Keratinocyte (primary cell): ENCODE measurements around the gene TENT5A. TPM values are rescaled to one million over a fixed set of nuclear protein-coding genes. Genes with fewer than 3 reads are reported as not detected.

ENCODE experiments used
- DNase-seq: peaks from one replicate; pipeline ENCODE4 v3.0.0-alpha.2; 2011; ENCODE audit warnings: low read depth, missing footprints, low spot score
- FAIRE-seq: peaks from 2 replicates; lab custom pipeline; 2011; peaks lifted over from hg19 to GRCh38; lab: Jason Lieb, UNC
- H2AFZ ChIP-seq: 2 replicates; pipeline ENCODE4 v1.6.0; 2012; ENCODE audit warnings: low read length, control low read depth, inconsistent platforms; ENCODE audit not compliant: control insufficient read depth
- H3K27ac ChIP-seq: 2 replicates; pipeline ENCODE4 v1.5.1; 2011; ENCODE audit warnings: low read length; ENCODE audit not compliant: control insufficient read depth, insufficient read depth
- H3K27me3 ChIP-seq: 3 replicates; pipeline ENCODE4 v1.6.0; 2011; ENCODE audit warnings: low read length; ENCODE audit not compliant: control insufficient read depth, insufficient read depth; ENCODE audit errors: extremely low read depth
- H3K36me3 ChIP-seq, 2 experiments: 2 replicates in 1 of 2; 3 replicates in 1 of 2; pipeline ENCODE4 v1.5.1; 2011; ENCODE audit warnings: low read length in 2 of 2, mild to moderate bottlenecking in 1 of 2; ENCODE audit not compliant: control insufficient read depth in 2 of 2, insufficient read depth in 2 of 2; ENCODE audit errors: extremely low read depth in 1 of 2
- H3K4me1 ChIP-seq: 3 replicates; pipeline ENCODE4 v1.5.1; 2011; ENCODE audit warnings: low read length; ENCODE audit not compliant: control insufficient read depth, insufficient read depth; ENCODE audit errors: extremely low read depth
- H3K4me2 ChIP-seq: 3 replicates; pipeline ENCODE4 v1.6.0; 2011; ENCODE audit warnings: low read depth, low read length; ENCODE audit not compliant: control insufficient read depth, insufficient read depth; ENCODE audit errors: extremely low read depth
- H3K4me3 ChIP-seq, 3 experiments: fragments of 200-600 bp in 1 of 3; sonication (generic) in 1 of 3; 2 replicates in 2 of 3; 3 replicates in 1 of 3; pipeline ENCODE4 v1.5.1; 2011 to 2016; ENCODE audit warnings: low read length in 3 of 3, mild to moderate bottlenecking in 3 of 3, control low read depth in 2 of 3, inconsistent platforms in 1 of 3, low read depth in 1 of 3, mixed read lengths in 1 of 3, mixed run types in 1 of 3, moderate library complexity in 1 of 3; ENCODE audit not compliant: control insufficient read depth in 2 of 3, insufficient read depth in 2 of 3; ENCODE audit errors: extremely low read depth in 1 of 3
- H3K79me2 ChIP-seq: 2 replicates; pipeline ENCODE4 v1.6.0; 2012; ENCODE audit warnings: low read length; ENCODE audit not compliant: control insufficient read depth, insufficient read depth
- H3K9ac ChIP-seq: 3 replicates; pipeline ENCODE4 v1.6.0; 2011; ENCODE audit warnings: low read length; ENCODE audit not compliant: control insufficient read depth, insufficient read depth; ENCODE audit errors: extremely low read depth
- H3K9me1 ChIP-seq: 3 replicates; pipeline ENCODE4 v1.6.0; 2011; ENCODE audit warnings: low read length; ENCODE audit not compliant: control insufficient read depth, insufficient read depth; ENCODE audit errors: extremely low read depth
- H3K9me3 ChIP-seq: 2 replicates; pipeline ENCODE4 v1.5.1; 2012; ENCODE audit warnings: low read depth, low read length; ENCODE audit not compliant: control insufficient read depth
- H4K20me1 ChIP-seq: 3 replicates; pipeline ENCODE4 v1.6.0; 2011; ENCODE audit warnings: low read length; ENCODE audit not compliant: control insufficient read depth, insufficient read depth; ENCODE audit errors: extremely low read depth
- CTCF ChIP-seq, 3 experiments: IDR thresholded peaks in 1 of 3; conservative IDR thresholded peaks in 1 of 3; optimal IDR thresholded peaks in 1 of 3; 2 replicates in 2 of 3; 3 replicates in 1 of 3; pipeline versions ENCODE3 to v1.5.1; 2011; ENCODE audit warnings: low read length in 3 of 3, mild to moderate bottlenecking in 3 of 3, moderate library complexity in 2 of 3, control low read depth in 1 of 3, inconsistent platforms in 1 of 3; ENCODE audit not compliant: insufficient read depth in 2 of 3; ENCODE audit errors: extremely low read depth in 1 of 3
- EZH2 ChIP-seq: IDR thresholded peaks from one replicate; pipeline ENCODE4 v1.6.1; 2012; ENCODE audit warnings: inconsistent platforms, mild to moderate bottlenecking, low read length, moderate library complexity
- dilution Hi-C: fragments of 300-500 bp; cut with MboI; formaldehyde crosslinking; loops from one replicate; pipeline ENCODE4 v1.7.0; 2020; ENCODE audit warnings: low sequenced_read_pairs; ENCODE audit not compliant: extremely low pct_ligation_motif_present
- polyA plus RNA-seq, 5 experiments: library from polyadenylated mRNA; depleted of rRNA in 3 of 5; stranded (reverse) in 3 of 5; stranded (forward) in 1 of 5; unstranded in 1 of 5; fragments of >200 nt; gene quantifications; 1 replicate in 1 of 5; 2 replicates in 3 of 5; 3 replicates in 1 of 5; pipeline versions ENCODE4 v1.2.1 to v1.2.3, GENCODE V29; 2011 to 2012; ENCODE audit warnings: missing spikeins in 2 of 5, low read depth in 1 of 5, low replicate concordance in 1 of 5

Gene TENT5A
- polyA plus RNA-seq, 1 donor (not counting 4 experiments of a cell fraction or from before 2014, with no cell fraction given), result 1.6 TPM

GRCh38 chr6:81774542-81774941 lies 22.1 kb upstream of the TENT5A start:
- H2AFZ ChIP-seq, result no peak overlapping the region
- no peaks in the 10 kb centered on the region for H3K9me1 ChIP-seq
- FAIRE-seq, result no peak
- H3K4me1 ChIP-seq, result peaks cover 6% of the 10 kb centered on the region
- TF ChIP-seq CTCF (optimal IDR thresholded peaks at IDR 0.05 in 1 of 3, IDR thresholded peaks at IDR 0.05 in 1 of 3, conservative IDR thresholded peaks at IDR 0.05 in 1 of 3; ENCODE audit: extremely low read depth in 1 of 3, insufficient read depth in 2 of 3, low read length in 3 of 3) (no peak), EZH2 (no peak)
- H3K4me3 ChIP-seq, result no peak overlapping the region
- H3K36me3 ChIP-seq, result no peaks in the 10 kb centered on the region
- no peak overlapping the region for H3K9ac ChIP-seq
- no peaks in the 10 kb centered on the region for H4K20me1 ChIP-seq
- no peaks in the 10 kb centered on the region for H3K9me3 ChIP-seq
- H3K27me3 ChIP-seq, result no peaks in the 10 kb centered on the region
- H3K4me2 ChIP-seq, result no peak overlapping the region
- no peak overlapping the region for H3K27ac ChIP-seq
- dilution Hi-C loops, result no loop called here
- no peaks in the 10 kb centered on the region for H3K79me2 ChIP-seq
- no peak for DNase-seq

- Histone ChIP-seq H4K20me1 (no peaks in the 10 kb centered on the region), H3K27me3 (no peaks in the 10 kb centered on the region), H3K4me2 (no peak overlapping the region), H2AFZ (no peak overlapping the region), H3K4me1 (peaks cover 8% of the 10 kb centered on the region), H3K9ac (no peak overlapping the region), H3K9me1 (no peaks in the 10 kb centered on the region), H3K36me3 (no peaks in the 10 kb centered on the region), H3K4me3 (no peak overlapping the region), H3K27ac (no peak overlapping the region), H3K79me2 (no peaks in the 10 kb centered on the region), H3K9me3 (no peaks in the 10 kb centered on the region)
- no peak for TF ChIP-seq EZH2
- no peak for TF ChIP-seq CTCF (optimal IDR thresholded peaks at IDR 0.05 in 1 of 3, IDR thresholded peaks at IDR 0.05 in 1 of 3, conservative IDR thresholded peaks at IDR 0.05 in 1 of 3; ENCODE audit: extremely low read depth in 1 of 3, insufficient read depth in 2 of 3, low read length in 3 of 3)
- DNase-seq (no peak), FAIRE-seq (no peak)
- dilution Hi-C loops, result no loop called here
These were observed 21.4 kb upstream of the TENT5A start for GRCh38 chr6:81773887-81774286.
